Neural cell (in vitro differentiated cells): Measurements from ENCODE around the gene C1orf21. TPM values are rescaled to one million over a fixed set of nuclear protein-coding genes. Genes with fewer than 3 reads are reported as not detected.
A peak's percentile ranks its signal among the peaks of the same experiment; 100 is the strongest.
"Not testable (repeated sequence)": the region's sequence is repeated elsewhere in the genome, so short reads cannot be mapped to it uniquely, and the experiment has no call there.

Source experiments
- H2AFZ ChIP-seq: fragments of 200-600, 300-800 bp; sonication (generic), shearing (Covaris generic); 2 replicates; pipeline ENCODE4 v1.6.0; 2014; ENCODE audit warnings: low read depth, mild to moderate bottlenecking, antibody characterized with exemption, low read length, moderate library complexity
- H3F3A ChIP-seq: fragments of 200-600 bp; shearing (Covaris generic); 2 replicates; pipeline ENCODE4 v1.6.1; 2016; ENCODE audit warnings: mild to moderate bottlenecking, moderate library complexity, mixed read lengths, antibody characterized with exemption, low read length; ENCODE audit not compliant: insufficient read depth, poor library complexity, severe bottlenecking
- H3K27ac ChIP-seq: fragments of 200-600, 300-800 bp; sonication (generic), shearing (Covaris generic); 2 replicates; pipeline ENCODE4 v1.5.1; 2014; ENCODE audit warnings: mild to moderate bottlenecking, low read length, moderate library complexity
- H3K27me3 ChIP-seq: fragments of 300-800, 200-600 bp; sonication (generic), shearing (Covaris generic); 2 replicates; pipeline ENCODE4 v1.6.0; 2014; ENCODE audit warnings: mild to moderate bottlenecking, low read depth, low read length, moderate library complexity; ENCODE audit not compliant: insufficient read depth
- H3K36me3 ChIP-seq: fragments of 300-800, 200-600 bp; sonication (generic), shearing (Covaris generic); 2 replicates; pipeline ENCODE4 v1.5.1; 2014; ENCODE audit warnings: mild to moderate bottlenecking, antibody characterized with exemption, low read length, moderate library complexity; ENCODE audit not compliant: insufficient read depth
- H3K4me2 ChIP-seq: fragments of 300-800, 200-600 bp; sonication (generic), shearing (Covaris generic); 2 replicates; pipeline ENCODE4 v1.6.0; 2014; ENCODE audit warnings: mild to moderate bottlenecking, low read length
- H3K4me3 ChIP-seq: fragments of 300-800, 200-600 bp; sonication (generic), shearing (Covaris generic); 2 replicates; pipeline ENCODE4 v1.5.1; 2014; ENCODE audit warnings: mild to moderate bottlenecking, low read length, moderate library complexity
- H3K79me2 ChIP-seq: fragments of 200-600 bp; shearing (Covaris generic); replicated peaks from 2 replicates; pipeline ENCODE4 v1.6.0; 2014; ENCODE audit warnings: mild to moderate bottlenecking, low read length, moderate library complexity; ENCODE audit not compliant: insufficient read depth
- H3K9ac ChIP-seq: fragments of 300-800, 200-600 bp; sonication (generic), shearing (Covaris generic); 2 replicates; pipeline ENCODE4 v1.6.1; 2016; ENCODE audit warnings: mild to moderate bottlenecking, low read length, mixed read lengths
- H3K9me2 ChIP-seq: fragments of 200-600 bp; shearing (Covaris generic); 2 replicates; pipeline ENCODE4 v1.6.1; 2016; ENCODE audit warnings: mild to moderate bottlenecking, low read length, mixed read lengths; ENCODE audit not compliant: insufficient read depth
- H3K9me3 ChIP-seq: fragments of 200-600, 300-800 bp; sonication (generic), shearing (Covaris generic); 2 replicates; pipeline ENCODE4 v1.6.1; 2016; ENCODE audit warnings: mild to moderate bottlenecking, mixed run types, low read length, moderate library complexity, mixed read lengths
- H4K20me1 ChIP-seq: fragments of 200-600 bp; shearing (Covaris generic); 2 replicates; pipeline ENCODE4 v1.6.1; 2016; ENCODE audit warnings: mild to moderate bottlenecking, mixed run types; ENCODE audit not compliant: insufficient read depth
- CTCF ChIP-seq: fragments of 450-650 bp; IDR thresholded peaks from 2 replicates; pipeline ENCODE4 v1.5.1; 2014; ENCODE audit warnings: antibody characterized with exemption, mild to moderate bottlenecking, moderate library complexity; ENCODE audit not compliant: poor library complexity, severe bottlenecking
- EP300 ChIP-seq: fragments of 450-650 bp; conservative IDR thresholded peaks from 2 replicates; pipeline ENCODE4 v1.6.1; 2014; ENCODE audit warnings: antibody characterized with exemption, mild to moderate bottlenecking, moderate library complexity; ENCODE audit not compliant: poor library complexity, severe bottlenecking
- EZH2 ChIP-seq: fragments of 200-600, 300-800 bp; shearing (Covaris generic), sonication (generic); IDR thresholded peaks from 2 replicates; pipeline ENCODE4 v1.6.1; 2014; ENCODE audit warnings: antibody characterized with exemption, low read length, borderline replicate concordance, mild to moderate bottlenecking; ENCODE audit not compliant: insufficient read depth, poor library complexity, severe bottlenecking
- MXI1 ChIP-seq: fragments of 450-650 bp; conservative IDR thresholded peaks from 2 replicates; pipeline ENCODE4 v1.6.1; 2014; ENCODE audit warnings: antibody characterized with exemption, mild to moderate bottlenecking; ENCODE audit not compliant: poor library complexity, severe bottlenecking
- POLR2AphosphoS5 ChIP-seq: IDR thresholded peaks from 2 replicates; pipeline ENCODE4 v1.6.1; 2012
- RAD21 ChIP-seq: fragments of 450-650 bp; conservative IDR thresholded peaks from 2 replicates; pipeline ENCODE4 v1.6.1; 2014; ENCODE audit warnings: antibody characterized with exemption, mild to moderate bottlenecking, moderate library complexity
- REST ChIP-seq: IDR thresholded peaks from 2 replicates; pipeline ENCODE4 v1.6.1; 2012; ENCODE audit warnings: borderline replicate concordance
- SMC3 ChIP-seq: fragments of 450-650 bp; conservative IDR thresholded peaks from 2 replicates; pipeline ENCODE4 v1.6.1; 2014; ENCODE audit warnings: antibody characterized with exemption, mild to moderate bottlenecking, moderate library complexity; ENCODE audit not compliant: poor library complexity
- TAF1 ChIP-seq: IDR thresholded peaks from 2 replicates; pipeline ENCODE4 v1.6.1; 2012; ENCODE audit warnings: low read depth
- polyA minus RNA-seq: library from RNA; depleted of rRNA, polyadenylated mRNA; stranded (reverse); fragments of >200 nt; gene quantifications from 2 replicates; pipeline ENCODE4 v1.2.3, GENCODE V29; 2014
- polyA plus RNA-seq: library from polyadenylated mRNA; depleted of rRNA; stranded (reverse); fragments of >200 nt; gene quantifications from 2 replicates; pipeline ENCODE4 v1.2.3, GENCODE V29; 2014

Gene C1orf21, protein sequence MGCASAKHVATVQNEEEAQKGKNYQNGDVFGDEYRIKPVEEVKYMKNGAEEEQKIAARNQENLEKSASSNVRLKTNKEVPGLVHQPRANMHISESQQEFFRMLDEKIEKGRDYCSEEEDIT
- polyA plus RNA-seq (17.4 and 21.1 TPM in 2 replicates), polyA minus RNA-seq (25.6 and 41.8 TPM in 2 replicates)

DNA sequence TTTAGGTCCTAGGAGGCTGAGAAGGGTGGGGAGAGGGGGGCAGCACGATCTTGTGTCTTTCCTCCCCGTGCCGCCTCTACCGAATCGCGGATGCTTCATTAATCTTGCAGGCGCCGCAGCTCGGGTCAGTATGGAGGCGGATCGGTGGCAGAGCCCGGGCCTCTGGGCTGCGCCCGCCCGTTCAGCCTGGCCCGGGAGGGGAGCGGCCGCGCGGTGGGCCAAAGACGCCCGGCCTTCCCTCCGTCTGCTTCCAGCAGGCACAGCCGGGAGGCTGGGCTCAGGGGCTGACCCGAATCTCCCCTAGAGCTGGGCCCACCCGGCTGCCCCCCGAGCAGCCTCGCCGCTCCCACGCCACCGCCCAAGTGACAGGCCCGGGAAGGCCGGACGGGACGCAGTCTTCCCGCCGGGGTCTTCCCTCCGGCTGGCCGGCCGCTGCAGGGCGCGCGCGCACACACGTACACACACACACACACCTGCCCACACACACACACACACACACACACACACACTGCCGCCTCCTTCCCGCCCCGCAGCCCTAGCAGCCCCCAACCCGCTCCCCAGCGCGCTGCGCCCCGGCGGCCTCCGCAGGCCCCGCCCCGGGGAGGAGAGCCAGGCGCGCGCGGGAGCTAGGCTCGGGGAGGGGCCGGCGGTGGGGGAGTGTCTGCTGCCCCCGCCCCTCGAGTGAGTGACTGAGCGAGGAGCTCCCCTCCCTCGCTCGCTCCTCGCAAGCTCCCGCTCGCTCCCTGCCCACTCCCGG lies at the start of gene C1orf21:
C1orf21 (plus strand) TSS at position 718 of the 757 bp plus-strand sequence. CDS start 90,481 bp downstream, outside the sequence.
- TF ChIP-seq POLR2AphosphoS5, result peak; percentile 90
- no peak for TF ChIP-seq EZH2
- peak; percentile 80 for TF ChIP-seq REST
- peak; percentile 54 for TF ChIP-seq TAF1
- Histone ChIP-seq H3K36me3 (no peaks in the 10 kb centered on the region), H3K79me2 (peaks cover 38% of the 10 kb centered on the region), H3F3A (peaks cover 7% of the 10 kb centered on the region), H3K27me3 (no peaks in the 10 kb centered on the region), H3K4me2 (peak within 1 kb of the TSS; percentile 97), H3K9me3 (no peaks in the 10 kb centered on the region), H2AFZ (peak within 1 kb of the TSS; percentile 83), H3K4me3 (peak within 1 kb of the TSS; percentile 86), H3K27ac (peak within 1 kb of the TSS; percentile 92), H4K20me1 (no peaks in the 10 kb centered on the region), H3K9me2 (no peaks in the 10 kb centered on the region), H3K9ac (peak within 1 kb of the TSS; percentile 96)

DNA sequence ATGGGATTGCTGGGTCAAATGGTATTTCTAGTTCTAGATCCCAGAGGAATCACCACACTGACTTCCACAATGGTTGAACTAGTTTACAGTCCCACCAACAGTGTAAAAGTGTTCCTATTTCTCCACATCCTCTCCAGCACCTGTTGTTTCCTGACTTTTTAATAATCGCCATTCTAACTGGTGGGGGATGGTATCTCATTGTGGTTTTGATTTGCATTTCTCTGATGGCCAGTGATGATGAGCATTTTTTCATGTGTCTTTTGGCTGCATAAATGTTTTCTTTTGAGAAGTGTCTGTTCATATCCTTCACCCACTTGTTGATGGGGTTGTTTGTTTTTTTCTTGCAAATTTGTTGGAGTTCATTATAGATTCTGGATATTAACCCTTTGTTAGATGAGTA lies 49.0 kb upstream of the C1orf21 start:
- not testable (repeated sequence) for H3K36me3 ChIP-seq, H3K27ac ChIP-seq, H3K4me3 ChIP-seq, H3K79me2 ChIP-seq, H3K9me2 ChIP-seq, H2AFZ ChIP-seq, H3K9me3 ChIP-seq, H3K9ac ChIP-seq, H4K20me1 ChIP-seq, H3K4me2 ChIP-seq, H3K27me3 ChIP-seq, H3F3A ChIP-seq

DNA sequence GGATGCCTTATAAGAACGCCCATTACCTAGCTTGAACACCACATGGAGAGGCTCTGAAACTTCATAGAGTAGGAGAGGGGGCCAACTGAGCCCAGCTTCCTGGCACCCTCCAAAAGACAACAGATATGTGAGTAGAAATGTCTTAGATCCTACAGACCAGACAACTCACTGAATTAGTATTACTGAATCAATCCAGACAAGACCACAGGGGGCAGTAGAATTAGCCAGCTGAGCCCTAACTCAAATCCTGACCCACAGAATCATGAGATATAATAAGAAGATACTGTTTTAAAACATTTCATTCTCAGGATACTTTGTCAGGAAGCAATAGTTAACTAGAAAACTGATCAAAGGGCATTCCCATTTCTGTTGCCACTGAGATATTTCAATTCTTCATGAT lies 45.8 kb upstream of the C1orf21 start:
- no peaks in the 10 kb centered on the region for H4K20me1 ChIP-seq

More for the DNA sequence above, 45.8 kb upstream of the C1orf21 start:
- Histone ChIP-seq H3K9me2 (no peaks in the 10 kb centered on the region), H3K9me3 (peaks cover 4% of the 10 kb centered on the region), H3K27me3 (no peaks in the 10 kb centered on the region), H2AFZ (no peak overlapping the region), H3K9ac (no peak overlapping the region), H3K36me3 (no peaks in the 10 kb centered on the region), H3F3A (no peaks in the 10 kb centered on the region), H3K27ac (no peak overlapping the region), H3K4me2 (no peak overlapping the region), H3K79me2 (no peaks in the 10 kb centered on the region), H3K4me3 (no peak overlapping the region)
- no peak for TF ChIP-seq SMC3
- TF ChIP-seq EP300, result no peak
- TF ChIP-seq REST, result no peak
- no peak for TF ChIP-seq MXI1
- TF ChIP-seq POLR2AphosphoS5, result no peak
- TF ChIP-seq CTCF, result no peak
- TF ChIP-seq RAD21, result no peak
- no peak for TF ChIP-seq TAF1
- no peak for TF ChIP-seq EZH2
